IMR-90 (cell line): ENCODE results near the gene PHF21A. TPM values are rescaled to one million over a fixed set of nuclear protein-coding genes. Genes with fewer than 3 reads are reported as not detected.

Experiments used
- ATAC-seq: fragments of 200-7000 bp; cut with Tn5 transposase; 2 replicates; pipeline ENCODE4 v1.9.1; 2020; ENCODE audit warnings: low read depth, mild to moderate bottlenecking, moderate library complexity
- BruUV-seq: library from RNA; stranded (reverse); fragments of 400-500 nt; replicated peaks from 2 replicates; lab custom pipeline; 2021; lab: Mats Ljungman, UMichigan
- CTCF ChIA-PET: fragments of 300-600 bp; formaldehyde crosslinking; extraction: SDS; loops from one replicate; lab custom pipeline; 2021; ENCODE audit warnings: antibody characterized with exemption; lab: Yijun Ruan, JAX
- POLR2A ChIA-PET: fragments of 300-600 bp; sonication (Branson Sonifier 250); formaldehyde crosslinking; loops from one replicate; lab custom pipeline; 2022; ENCODE audit warnings: antibody characterized with exemption; ENCODE audit not compliant: unreplicated experiment; lab: Charles Lee
- DNase-seq: peaks from one replicate; pipeline ENCODE4 v3.0.0; 2013
- H2AFZ ChIP-seq: replicated peaks from 2 replicates; pipeline ENCODE3; 2013; ENCODE audit warnings: low read length, mild to moderate bottlenecking; ENCODE audit not compliant: poor library complexity
- H2AK5ac ChIP-seq: 2 replicates; pipeline ENCODE4 v1.6.1; 2013; ENCODE audit warnings: low read depth, low read length, inconsistent platforms
- H2AK9ac ChIP-seq: replicated peaks from 2 replicates; pipeline ENCODE3; 2013; ENCODE audit warnings: mild to moderate bottlenecking, low read depth, low read length, moderate library complexity; ENCODE audit not compliant: poor library complexity
- H2BK120ac ChIP-seq: 2 replicates; pipeline ENCODE4 v1.6.1; 2013; ENCODE audit warnings: low read depth, low read length, inconsistent platforms
- H2BK15ac ChIP-seq: 3 replicates; pipeline ENCODE4 v1.6.1; 2013; ENCODE audit warnings: low read depth, low read length, inconsistent platforms
- H2BK20ac ChIP-seq: 2 replicates; pipeline ENCODE4 v1.6.1; 2013; ENCODE audit warnings: low read depth, mild to moderate bottlenecking, inconsistent platforms, low read length, moderate library complexity
- H2BK5ac ChIP-seq: 2 replicates; pipeline ENCODE4 v1.6.1; 2013; ENCODE audit warnings: mild to moderate bottlenecking, low read depth, low read length, inconsistent platforms; ENCODE audit not compliant: poor library complexity, severe bottlenecking
- H3K14ac ChIP-seq: replicated peaks from 2 replicates; pipeline ENCODE4 v1.6.1; 2013; ENCODE audit warnings: low read depth, low read length, inconsistent platforms
- H3K18ac ChIP-seq: 2 replicates; pipeline ENCODE4 v1.6.1; 2013; ENCODE audit warnings: low read depth, low read length, control low read depth
- H3K23ac ChIP-seq: 2 replicates; pipeline ENCODE4 v1.6.1; 2013; ENCODE audit warnings: low read depth, low read length, inconsistent platforms
- H3K27ac ChIP-seq: 2 replicates; pipeline ENCODE4 v1.5.1; 2013; ENCODE audit warnings: mild to moderate bottlenecking, control low read depth, low read length; ENCODE audit not compliant: insufficient read depth
- H3K27me3 ChIP-seq: 2 replicates; pipeline ENCODE4 v1.6.1; 2013; ENCODE audit warnings: low read length; ENCODE audit not compliant: control insufficient read depth, insufficient read depth
- H3K36me3 ChIP-seq: 2 replicates; pipeline ENCODE4 v1.6.1; 2013; ENCODE audit warnings: low read length, mixed read lengths; ENCODE audit not compliant: control insufficient read depth, insufficient read depth
- H3K4ac ChIP-seq: 2 replicates; pipeline ENCODE4 v1.6.1; 2013; ENCODE audit warnings: low read depth, low read length, inconsistent platforms
- H3K4me1 ChIP-seq: 2 replicates; pipeline ENCODE4 v1.6.1; 2013; ENCODE audit warnings: low read length, mixed read lengths; ENCODE audit not compliant: control insufficient read depth, insufficient read depth
- H3K4me2 ChIP-seq: 2 replicates; pipeline ENCODE4 v1.6.1; 2013; ENCODE audit warnings: low read depth, mild to moderate bottlenecking, control low read depth, low read length, moderate library complexity
- H3K4me3 ChIP-seq: 2 replicates; pipeline ENCODE4 v1.5.1; 2013; ENCODE audit warnings: low read depth, mild to moderate bottlenecking, control low read depth, low read length, moderate library complexity; ENCODE audit not compliant: insufficient read depth
- H3K56ac ChIP-seq: 2 replicates; pipeline ENCODE4 v1.6.1; 2013; ENCODE audit warnings: low read length, inconsistent platforms; ENCODE audit not compliant: insufficient read depth; ENCODE audit errors: extremely low read depth
- H3K79me1 ChIP-seq, 2 experiments: 2 replicates each; pipeline ENCODE4 v1.6.1; 2013; ENCODE audit warnings: low read length in 2 of 2, inconsistent platforms in 1 of 2, low read depth in 1 of 2
- H3K9ac ChIP-seq: 2 replicates; pipeline ENCODE4 v1.6.1; 2013; ENCODE audit warnings: low read depth, low read length, control low read depth
- H3K9me1 ChIP-seq: 2 replicates; pipeline ENCODE4 v1.6.1; 2013; ENCODE audit warnings: low read length, inconsistent platforms; ENCODE audit not compliant: insufficient read depth
- H3K9me3 ChIP-seq: 2 replicates; pipeline ENCODE4 v1.6.1; 2013; ENCODE audit warnings: low read length; ENCODE audit not compliant: control insufficient read depth, insufficient read depth
- H4K20me1 ChIP-seq: 2 replicates; pipeline ENCODE4 v1.6.1; 2013; ENCODE audit warnings: low read length, inconsistent platforms; ENCODE audit not compliant: insufficient read depth
- H4K5ac ChIP-seq: 2 replicates; pipeline ENCODE4 v1.6.1; 2013; ENCODE audit warnings: mild to moderate bottlenecking, low read depth, low read length, control low read depth
- H4K8ac ChIP-seq, 2 experiments: 2 replicates each; pipeline ENCODE4 v1.6.1; 2013; ENCODE audit warnings: low read depth in 2 of 2, low read length in 2 of 2, control low read depth in 1 of 2, inconsistent platforms in 1 of 2
- H4K91ac ChIP-seq: 2 replicates; pipeline ENCODE4 v1.6.1; 2013; ENCODE audit warnings: low read depth, low read length, inconsistent platforms; ENCODE audit not compliant: insufficient read depth
- BHLHE40 ChIP-seq: fragments of 150-350 bp; IDR thresholded peaks from 2 replicates; pipeline ENCODE4 v1.6.1; 2016; ENCODE audit warnings: mild to moderate bottlenecking, low read depth, low read length
- CEBPB ChIP-seq: IDR thresholded peaks from 2 replicates; pipeline ENCODE4 v1.6.1; 2012; ENCODE audit warnings: low read depth, low read length, improper control_type of control experiment
- CHD1 ChIP-seq: IDR thresholded peaks from 2 replicates; pipeline ENCODE4 v1.6.1; 2012; ENCODE audit warnings: low read depth, low read length, improper control_type of control experiment
- ELK1 ChIP-seq: fragments of 150-350 bp; IDR thresholded peaks from 2 replicates; pipeline ENCODE4 v1.6.1; 2016; ENCODE audit warnings: low read depth, mild to moderate bottlenecking, low read length, moderate library complexity, borderline replicate concordance
- FOS ChIP-seq: fragments of 150-350 bp; IDR thresholded peaks from 2 replicates; pipeline ENCODE4 v1.6.1; 2016; ENCODE audit warnings: low read depth, low read length
- MAFK ChIP-seq: IDR thresholded peaks from 2 replicates; pipeline ENCODE4 v1.6.1; 2012; ENCODE audit warnings: low read depth, low read length, improper control_type of control experiment
- MAZ ChIP-seq: IDR thresholded peaks from 2 replicates; pipeline ENCODE4 v1.6.1; 2012; ENCODE audit warnings: low read depth, mild to moderate bottlenecking, low read length, improper control_type of control experiment, moderate library complexity, borderline replicate concordance
- MXI1 ChIP-seq: IDR thresholded peaks from 2 replicates; pipeline ENCODE4 v1.6.1; 2012; ENCODE audit warnings: low read depth, mild to moderate bottlenecking, low read length, moderate library complexity, borderline replicate concordance
- NFE2L2 ChIP-seq: fragments of 150-350 bp; IDR thresholded peaks from 2 replicates; pipeline ENCODE4 v1.6.1; 2016; ENCODE audit warnings: low read depth, mild to moderate bottlenecking, low read length
- POLR2A ChIP-seq: IDR thresholded peaks from 2 replicates; pipeline ENCODE4 v1.6.1; 2012; ENCODE audit warnings: mild to moderate bottlenecking, low read depth, low read length
- RAD21 ChIP-seq: IDR thresholded peaks from 2 replicates; pipeline ENCODE4 v1.6.1; 2012; ENCODE audit warnings: low read length, improper control_type of control experiment
- RCOR1 ChIP-seq: IDR thresholded peaks from 2 replicates; pipeline ENCODE4 v1.6.1; 2012; ENCODE audit warnings: mild to moderate bottlenecking, low read length, improper control_type of control experiment; ENCODE audit not compliant: insufficient replicate concordance
- RFX5 ChIP-seq: IDR thresholded peaks from 2 replicates; pipeline ENCODE4 v1.8.0; 2012; ENCODE audit warnings: low read depth, mild to moderate bottlenecking, low read length, moderate library complexity
- SMC3 ChIP-seq: fragments of 150-350 bp; IDR thresholded peaks from 2 replicates; pipeline ENCODE4 v1.6.1; 2016; ENCODE audit warnings: low read depth, mild to moderate bottlenecking, antibody characterized with exemption, low read length, moderate library complexity
- USF2 ChIP-seq: fragments of 150-350 bp; IDR thresholded peaks from 2 replicates; pipeline ENCODE4 v1.6.1; 2017; ENCODE audit warnings: mild to moderate bottlenecking, antibody characterized with exemption, low read length, low read depth
- WGBS, 2 experiments: methylation state at CpG; one replicate each; pipeline versions ENCODE4 v1.1.5 to v1.1.7; 2013; ENCODE audit warnings: missing lambda C conversion rate in 2 of 2; ENCODE audit not compliant: insufficient read length in 1 of 2; ENCODE audit errors: extremely low coverage in 2 of 2; 5-methylcytosine and 5-hydroxymethylcytosine counted together
- dilution Hi-C: fragments of 300-500 bp; cut with HindIII; formaldehyde crosslinking; loops from one replicate; pipeline ENCODE4 v1.14.3; 2018; ENCODE audit warnings: low sequenced_read_pairs; ENCODE audit not compliant: unreplicated experiment
- in situ Hi-C: fragments of 300-500 bp; cut with MboI; formaldehyde crosslinking; loops from 3 replicates; pipeline ENCODE4 v1.14.3; 2019; ENCODE audit warnings: low sequenced_read_pairs, inconsistent platforms, mixed read lengths
- intact Hi-C: fragments of 100-400 bp; cut with micrococcal nuclease; formaldehyde crosslinking; loops from 2 replicates; pipeline ENCODE4 v1.10.0; 2022
- polyA plus RNA-seq, 3 experiments: library from polyadenylated mRNA; depleted of rRNA; stranded (reverse); fragments of >200 nt; gene quantifications; 2 replicates each; pipeline ENCODE4 v1.2.3, GENCODE V29; 2012; ENCODE audit warnings: low replicate concordance in 1 of 3
- total RNA-seq: library from RNA; depleted of rRNA; stranded (reverse); fragments of >200 nt; gene quantifications from 2 replicates; pipeline ENCODE4 v1.2.3, GENCODE V29; 2012
- TF ChIP-seq, protein P1 (sequence below): conservative IDR thresholded peaks from 2 replicates; pipeline ENCODE4 v1.5.1; 2012; ENCODE audit warnings: mild to moderate bottlenecking, low read depth, low read length, improper control_type of control experiment

PHF21A gene
- total and polyA plus RNA-seq, 2 of the 4 experiments (the other 2 are of a cell fraction) = 9.0 to 20.6 TPM

DNA sequence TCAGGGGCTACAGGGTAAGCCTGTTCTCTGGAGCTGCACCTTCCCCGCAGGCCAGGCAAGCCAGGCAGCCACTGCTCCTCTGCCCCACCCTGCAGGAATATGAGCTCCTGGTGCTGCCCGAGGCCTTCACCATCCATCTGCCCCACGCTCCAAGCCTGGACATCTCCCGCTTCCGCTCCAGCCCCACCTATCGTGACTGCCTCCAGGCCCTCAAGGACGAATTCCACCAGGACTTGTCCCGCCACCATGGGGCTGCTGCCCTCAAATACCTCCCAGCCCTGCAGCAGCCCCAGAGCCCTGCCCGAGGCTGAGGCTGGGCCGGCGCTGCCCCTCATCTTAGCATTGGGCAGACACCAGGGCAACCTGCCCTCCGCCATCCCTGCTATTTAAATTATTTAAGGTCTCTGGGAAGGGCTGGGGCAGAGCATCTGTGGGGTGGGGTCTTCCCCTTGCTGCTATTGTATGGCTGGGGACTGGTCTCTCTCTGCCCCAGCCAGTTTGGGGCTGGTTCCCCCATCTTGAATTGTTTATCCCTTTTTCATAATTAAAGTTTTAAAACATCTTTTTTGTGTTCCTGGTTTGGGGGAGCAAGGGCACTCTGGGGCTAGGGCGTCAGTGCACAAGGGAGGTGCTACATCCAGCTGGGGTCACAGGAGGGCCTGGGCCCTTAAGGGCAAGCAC lies 192.6 kb downstream of the PHF21A start:
- Histone ChIP-seq H3K56ac (no peak overlapping the region), H3K14ac (no peak overlapping the region), H3K9me3 (no peaks in the 10 kb centered on the region), H2BK15ac (no peak overlapping the region), H4K8ac (no peak overlapping the region), H4K20me1 (peaks cover 7% of the 10 kb centered on the region; the same call in 1 of the 2 replicates), H2BK120ac (no peak overlapping the region), H3K4me1 (no peaks in the 10 kb centered on the region; the same call in 1 of the 2 replicates), H4K5ac (no peak overlapping the region), H3K4ac (no peak overlapping the region), H3K18ac (no peak overlapping the region), H4K91ac (no peak overlapping the region), H3K23ac (no peak overlapping the region), H2BK20ac (no peak overlapping the region), H2AK5ac (no peak overlapping the region), H3K79me1 (no peaks in the 10 kb centered on the region), H3K9ac (no peak overlapping the region), H3K36me3 (peaks cover 20% of the 10 kb centered on the region), H3K27ac (no peak overlapping the region), H2AFZ (no peak overlapping the region), H3K9me1 (no peaks in the 10 kb centered on the region), H3K4me3 (no peak overlapping the region), H2AK9ac (no peak overlapping the region), H3K4me2 (no peak overlapping the region), H3K27me3 (peaks cover 23% of the 10 kb centered on the region), H2BK5ac (no peak overlapping the region)
- DNase-seq (no peak), ATAC-seq (no peak)
- in situ Hi-C loops (no loop called here), intact Hi-C loops (no loop called here), dilution Hi-C loops (no loop called here)
- no TSS peak for BruUV-seq
- ChIA-PET CTCF (interaction anchor here (1.2 kb wide), 1 partner anchor 14 kb away, joined by 3 read pairs; no protein-coding TSS in a partner anchor), POLR2A (no interaction called here)
- WGBS, 2 experiments = 75% methylated on average over 8 of the region's 13 CpGs; no CpG with 5 or more reads in 1 of the 2 experiments
- no peak for TF ChIP-seq FOS
- no peak for TF ChIP-seq MAFK
- TF ChIP-seq MXI1 = no peak
- TF ChIP-seq USF2 = no peak
- no peak for TF ChIP-seq CHD1
- no peak for TF ChIP-seq RCOR1
- no peak for TF ChIP-seq POLR2A
- no peak for TF ChIP-seq NFE2L2
- TF ChIP-seq RFX5 = no peak
- no peak for TF ChIP-seq CEBPB
- TF ChIP-seq, protein P1, sequence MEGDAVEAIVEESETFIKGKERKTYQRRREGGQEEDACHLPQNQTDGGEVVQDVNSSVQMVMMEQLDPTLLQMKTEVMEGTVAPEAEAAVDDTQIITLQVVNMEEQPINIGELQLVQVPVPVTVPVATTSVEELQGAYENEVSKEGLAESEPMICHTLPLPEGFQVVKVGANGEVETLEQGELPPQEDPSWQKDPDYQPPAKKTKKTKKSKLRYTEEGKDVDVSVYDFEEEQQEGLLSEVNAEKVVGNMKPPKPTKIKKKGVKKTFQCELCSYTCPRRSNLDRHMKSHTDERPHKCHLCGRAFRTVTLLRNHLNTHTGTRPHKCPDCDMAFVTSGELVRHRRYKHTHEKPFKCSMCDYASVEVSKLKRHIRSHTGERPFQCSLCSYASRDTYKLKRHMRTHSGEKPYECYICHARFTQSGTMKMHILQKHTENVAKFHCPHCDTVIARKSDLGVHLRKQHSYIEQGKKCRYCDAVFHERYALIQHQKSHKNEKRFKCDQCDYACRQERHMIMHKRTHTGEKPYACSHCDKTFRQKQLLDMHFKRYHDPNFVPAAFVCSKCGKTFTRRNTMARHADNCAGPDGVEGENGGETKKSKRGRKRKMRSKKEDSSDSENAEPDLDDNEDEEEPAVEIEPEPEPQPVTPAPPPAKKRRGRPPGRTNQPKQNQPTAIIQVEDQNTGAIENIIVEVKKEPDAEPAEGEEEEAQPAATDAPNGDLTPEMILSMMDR = no peak
- TF ChIP-seq ELK1 = no peak
- TF ChIP-seq RAD21 = no peak
- TF ChIP-seq SMC3 = no peak
- TF ChIP-seq MAZ = no peak
- no peak for TF ChIP-seq BHLHE40
